MCF 10A (cell line): ENCODE results near the gene TIMP1. TPM values are rescaled to one million over a fixed set of nuclear protein-coding genes. Genes with fewer than 3 reads are reported as not detected.

Experiments used
- BruUV-seq: library from RNA; stranded (reverse); fragments of 400-500 nt; replicated peaks from 2 replicates; lab custom pipeline; 2021; lab: Mats Ljungman, UMichigan
- CTCF ChIA-PET: fragments of 300-600 bp; sonication (Branson Sonifier 250); formaldehyde crosslinking; extraction: SDS; loops from one replicate; lab custom pipeline; 2021; ENCODE audit warnings: antibody characterized with exemption, inconsistent platforms; lab: Yijun Ruan, JAX
- POLR2A ChIA-PET: fragments of 300-600, 350-650 bp; sonication (Branson Sonifier 250); formaldehyde crosslinking; extraction: SDS; loops from one replicate; lab custom pipeline; 2020; ENCODE audit warnings: antibody characterized with exemption, inconsistent platforms; lab: Yijun Ruan, JAX
- DNase-seq: peaks from one replicate; pipeline ENCODE4 v3.0.0-alpha.2; 2018; ENCODE audit not compliant: unreplicated experiment
- H3K27ac Mint-ChIP-seq: one replicate; pipeline ENCODE4 v1.8.0; 2022; ENCODE audit warnings: mild to moderate bottlenecking, low read depth, mixed read lengths; ENCODE audit not compliant: unreplicated experiment
- H3K27me3 Mint-ChIP-seq: one replicate; pipeline ENCODE4 v1.8.0; 2022; ENCODE audit warnings: mixed read lengths; ENCODE audit not compliant: insufficient read depth, unreplicated experiment
- H3K36me3 Mint-ChIP-seq: one replicate; pipeline ENCODE4 v1.8.0; 2022; ENCODE audit warnings: mild to moderate bottlenecking, moderate library complexity, mixed read lengths; ENCODE audit not compliant: insufficient read depth, unreplicated experiment
- H3K4me1 Mint-ChIP-seq: one replicate; pipeline ENCODE4 v1.8.0; 2022; ENCODE audit warnings: mixed read lengths; ENCODE audit not compliant: insufficient read depth, unreplicated experiment
- H3K4me3 Mint-ChIP-seq: one replicate; pipeline ENCODE4 v1.8.0; 2022; ENCODE audit warnings: mild to moderate bottlenecking, moderate library complexity, mixed read lengths; ENCODE audit not compliant: unreplicated experiment
- H3K9me3 Mint-ChIP-seq: one replicate; pipeline ENCODE4 v1.8.0; 2022; ENCODE audit warnings: mixed read lengths; ENCODE audit not compliant: unreplicated experiment
- CTCF ChIP-seq: fragments of 200-600 bp; IDR thresholded peaks from one replicate; pipeline ENCODE4 v1.8.0; 2022; ENCODE audit warnings: antibody characterized with exemption, mild to moderate bottlenecking; ENCODE audit not compliant: unreplicated experiment
- intact Hi-C: fragments of 100-400 bp; cut with micrococcal nuclease; formaldehyde crosslinking; loops from 2 replicates; pipeline ENCODE4 v1.14.1; 2022
- total RNA-seq: library from RNA; stranded (reverse); gene quantifications from 2 replicates; pipeline ENCODE4 v1.2.3, GENCODE V29; 2022

TIMP1 gene
- total RNA-seq, 1 experiment from 2014 or later: 647 TPM

- Mint-ChIP-seq H3K4me1 (peaks cover 11% of the 10 kb centered on the region), H3K4me3 (no peak overlapping the region), H3K9me3 (peaks cover 14% of the 10 kb centered on the region), H3K27me3 (no peaks in the 10 kb centered on the region), H3K36me3 (peaks cover 59% of the 10 kb centered on the region), H3K27ac (no peak overlapping the region)
- intact Hi-C loops: no loop called here
- peak; percentile 24 for TF ChIP-seq CTCF
- CTCF ChIA-PET: interaction anchor here (0.6 to 1.3 kb wide), 4 partner anchors 11 to 1294 kb away, joined by 3 to 4 read pairs (median 4); no protein-coding TSS in a partner anchor
- BruUV-seq: no TSS peak
- DNase-seq: no peak
- POLR2A ChIA-PET: no interaction called here
These were observed 13.5 kb upstream of the TIMP1 start for GRCh38 chrX:47568656-47569295.

GRCh38 chrX:47570794-47571193, 11.4 kb upstream of the TIMP1 start:
- peaks cover 48% of the 10 kb centered on the region for H3K36me3 Mint-ChIP-seq
- no peak overlapping the region for H3K4me3 Mint-ChIP-seq
- H3K4me1 Mint-ChIP-seq: peaks cover 7% of the 10 kb centered on the region
- TF ChIP-seq CTCF: no peak
- intact Hi-C loops: no loop called here
- BruUV-seq: no TSS peak
- H3K27ac Mint-ChIP-seq: no peak overlapping the region
- POLR2A ChIA-PET: no interaction called here
- no peak for DNase-seq
- CTCF ChIA-PET: interaction anchor here (0.7 kb wide), 1 partner anchor 167 kb away, joined by 4 read pairs; no protein-coding TSS in a partner anchor
- peaks cover 6% of the 10 kb centered on the region for H3K9me3 Mint-ChIP-seq
- H3K27me3 Mint-ChIP-seq: no peaks in the 10 kb centered on the region

GRCh38 chrX:47571215-47571614, 11.0 kb upstream of the TIMP1 start:
- no peak overlapping the region for H3K4me3 Mint-ChIP-seq
- no TSS peak for BruUV-seq
- intact Hi-C loops: no loop called here
- no peaks in the 10 kb centered on the region for H3K27me3 Mint-ChIP-seq
- H3K27ac Mint-ChIP-seq: no peak overlapping the region
- peaks cover 7% of the 10 kb centered on the region for H3K4me1 Mint-ChIP-seq
- no peak for DNase-seq
- CTCF ChIA-PET: interaction anchor here (1.2 kb wide), 1 partner anchor 30 kb away, joined by 4 read pairs; no protein-coding TSS in a partner anchor
- TF ChIP-seq CTCF: no peak
- H3K9me3 Mint-ChIP-seq: peaks cover 6% of the 10 kb centered on the region
- POLR2A ChIA-PET: no interaction called here
- peaks cover 44% of the 10 kb centered on the region for H3K36me3 Mint-ChIP-seq

- peaks cover 7% of the 10 kb centered on the region for H3K4me1 Mint-ChIP-seq
- H3K27ac Mint-ChIP-seq: no peak overlapping the region
- H3K9me3 Mint-ChIP-seq: peaks cover 6% of the 10 kb centered on the region
- H3K27me3 Mint-ChIP-seq: no peaks in the 10 kb centered on the region
- POLR2A ChIA-PET: no interaction called here
- no peak for DNase-seq
- intact Hi-C loops: no loop called here
- BruUV-seq: no TSS peak
- peaks cover 38% of the 10 kb centered on the region for H3K36me3 Mint-ChIP-seq
- H3K4me3 Mint-ChIP-seq: no peak overlapping the region
- TF ChIP-seq CTCF: no peak
- CTCF ChIA-PET: interaction anchor here (1.2 kb wide), 1 partner anchor 31 kb away, joined by 4 read pairs; no protein-coding TSS in a partner anchor
These were observed 10.3 kb upstream of the TIMP1 start for GRCh38 chrX:47571896-47572295.
